GM21825 (cell line): Measurements from ENCODE around the gene SPRED3.

Source experiments
- ATAC-seq: cut with Tn5 transposase; IDR thresholded peaks from one replicate; pipeline ENCODE4 v1.9.1; 2021; ENCODE audit warnings: mild to moderate bottlenecking, moderate library complexity; ENCODE audit not compliant: unreplicated experiment

SPRED3 gene

GRCh38 chr19:38371081-38371480 is 17.4 kb upstream of the SPRED3 start:
- no peak for ATAC-seq

- ATAC-seq = no peak
These were observed 14.6 kb upstream of the SPRED3 start for GRCh38 chr19:38373907-38374331.

GRCh38 chr19:38374332-38375097 is 14.0 kb upstream of the SPRED3 start, which contains the start of gene PSMD8:
Gene PSMD8, plus strand, starts transcription at chr19:38374571. Its CDS starts 31 bp downstream, at chr19:38374602.
- peak; percentile 92 for ATAC-seq

- ATAC-seq = no peak
These were observed 13.4 kb upstream of the SPRED3 start for GRCh38 chr19:38375098-38375493.

GRCh38 chr19:38375748-38376147 is 12.7 kb upstream of the SPRED3 start:
- ATAC-seq = no peak

GRCh38 chr19:38376576-38376975 is 11.9 kb upstream of the SPRED3 start:
- no peak for ATAC-seq

GRCh38 chr19:38377052-38377451 is 11.4 kb upstream of the SPRED3 start:
- ATAC-seq = no peak

GRCh38 chr19:38378866-38379265 is 9.6 kb upstream of the SPRED3 start:
- ATAC-seq = no peak

- no peak for ATAC-seq
These were observed 7.4 kb upstream of the SPRED3 start for GRCh38 chr19:38381138-38381537.

GRCh38 chr19:38383184-38383583 is 5.3 kb upstream of the SPRED3 start:
- ATAC-seq = no peak

GRCh38 chr19:38383743-38384142 is 4.8 kb upstream of the SPRED3 start:
- ATAC-seq = no peak

- no peak for ATAC-seq
These were observed 4.1 kb upstream of the SPRED3 start for GRCh38 chr19:38384209-38385027.

- ATAC-seq = no peak
These were observed 3.3 kb upstream of the SPRED3 start for GRCh38 chr19:38385057-38385803.

GRCh38 chr19:38385804-38386257 is 2.7 kb upstream of the SPRED3 start:
- ATAC-seq = no peak

GRCh38 chr19:38386300-38386970 is 2.1 kb upstream of the SPRED3 start:
- no peak for ATAC-seq

- no peak for ATAC-seq
These were observed 1.4 kb upstream of the SPRED3 start for GRCh38 chr19:38386971-38387549.

- peak; percentile 43 for ATAC-seq
These were observed 748 bp upstream of the SPRED3 start, which contains the start of gene GGN for GRCh38 chr19:38387550-38388348. Gene GGN, minus strand, starts transcription at chr19:38388034. Its CDS starts 773 bp downstream, at chr19:38387261.

GRCh38 chr19:38389101-38389925 is 816 bp downstream of the SPRED3 start:
- no peak for ATAC-seq
